ENCODE results near the gene CACHD1. TPM values are rescaled to one million over a fixed set of nuclear protein-coding genes. Genes with fewer than 3 reads are reported as not detected.
A peak's percentile ranks its signal among the peaks of the same experiment; 100 is the strongest.

The CACHD1 gene
- total RNA-seq, 1 donor from 2014 or later, result 4.9 TPM

GRCh38 chr1:64514197-64514765 is 44.4 kb downstream of the CACHD1 start:
- DNase-seq (ENCODE audit: missing footprints), result no peak
- intact Hi-C loops (cut with DNase I), result loop anchor here (5.0 kb wide), 1 partner anchor 37 kb away; no protein-coding TSS in a partner anchor
- ATAC-seq, result peak; percentile 62

GRCh38 chr1:64515427-64515826 is 45.5 kb downstream of the CACHD1 start:
- DNase-seq (ENCODE audit: missing footprints) (peak; percentile 67), ATAC-seq (peak; percentile 77)
- intact Hi-C loops (cut with DNase I), result no loop called here

GRCh38 chr1:64516301-64516700 is 46.4 kb downstream of the CACHD1 start:
- no peak for ATAC-seq
- intact Hi-C loops (cut with DNase I), result no loop called here
- no peak for DNase-seq (ENCODE audit: missing footprints)

GRCh38 chr1:64516803-64517568 is 47.1 kb downstream of the CACHD1 start:
- intact Hi-C loops (cut with DNase I), result no loop called here
- ATAC-seq, result no peak

GRCh38 chr1:64517640-64518039 is 47.7 kb downstream of the CACHD1 start:
- intact Hi-C loops (cut with DNase I), result no loop called here
- no peak for ATAC-seq
- no peak for DNase-seq (ENCODE audit: missing footprints)

More at GRCh38 chr1:64516803-64517568, 47.1 kb downstream of the CACHD1 start:
- DNase-seq (ENCODE audit: missing footprints), result no peak

- ATAC-seq (no peak), DNase-seq (ENCODE audit: missing footprints) (no peak)
- intact Hi-C loops (cut with DNase I), result no loop called here
These were observed 49.0 kb downstream of the CACHD1 start for GRCh38 chr1:64518692-64519481.

GRCh38 chr1:64519901-64520300 is 50.0 kb downstream of the CACHD1 start:
- DNase-seq (ENCODE audit: missing footprints) (no peak), ATAC-seq (peak; percentile 54)
- intact Hi-C loops (cut with DNase I), result no loop called here

GRCh38 chr1:64522740-64523139 is 52.8 kb downstream of the CACHD1 start:
- intact Hi-C loops (cut with DNase I), result no loop called here
- DNase-seq (ENCODE audit: missing footprints) (no peak), ATAC-seq (no peak)

GRCh38 chr1:64523413-64524337 is 53.7 kb downstream of the CACHD1 start:
- DNase-seq (ENCODE audit: missing footprints) (no peak), ATAC-seq (no peak)
- intact Hi-C loops (cut with DNase I), result no loop called here

- DNase-seq (ENCODE audit: missing footprints) (no peak), ATAC-seq (no peak)
- intact Hi-C loops (cut with DNase I), result no loop called here
These were observed 54.7 kb downstream of the CACHD1 start for GRCh38 chr1:64524614-64525013.

- ATAC-seq, result peak; percentile 24
- intact Hi-C loops (cut with DNase I), result no loop called here
- DNase-seq (ENCODE audit: missing footprints), result no peak
These were observed 55.3 kb downstream of the CACHD1 start for GRCh38 chr1:64525116-64525686.

- intact Hi-C loops (cut with DNase I), result no loop called here
- DNase-seq (ENCODE audit: missing footprints), result no peak
- peak; percentile 66 for ATAC-seq
These were observed 56.4 kb downstream of the CACHD1 start for GRCh38 chr1:64526312-64526711.

GRCh38 chr1:64527165-64527564 is 57.2 kb downstream of the CACHD1 start:
- no peak for DNase-seq (ENCODE audit: missing footprints)
- ATAC-seq, result no peak
- intact Hi-C loops (cut with DNase I), result no loop called here

- no peak for DNase-seq (ENCODE audit: missing footprints)
- intact Hi-C loops (cut with DNase I), result no loop called here
- ATAC-seq, result no peak
These were observed 57.9 kb downstream of the CACHD1 start for GRCh38 chr1:64527786-64528185.

GRCh38 chr1:64530969-64531692 is 61.2 kb downstream of the CACHD1 start:
- no peak for DNase-seq (ENCODE audit: missing footprints)
- no peak for ATAC-seq
- intact Hi-C loops (cut with DNase I), result no loop called here

GRCh38 chr1:64532646-64533045 is 62.7 kb downstream of the CACHD1 start:
- intact Hi-C loops (cut with DNase I), result no loop called here
- no peak for DNase-seq (ENCODE audit: missing footprints)
- ATAC-seq, result no peak

GRCh38 chr1:64535938-64536835 is 66.3 kb downstream of the CACHD1 start:
- intact Hi-C loops (cut with DNase I), result no loop called here
- DNase-seq (ENCODE audit: missing footprints), result no peak
- no peak for ATAC-seq

All from Right ventricle myocardium inferior (tissue), 1 donor.